ENCODE results near the gene CCL8. TPM values are rescaled to one million over a fixed set of nuclear protein-coding genes. Genes with fewer than 3 reads are reported as not detected.

Gene CCL8
- total RNA-seq, 3 donors from 2014 or later = 0.66 to 2.6 (median 0.88) TPM

DNA sequence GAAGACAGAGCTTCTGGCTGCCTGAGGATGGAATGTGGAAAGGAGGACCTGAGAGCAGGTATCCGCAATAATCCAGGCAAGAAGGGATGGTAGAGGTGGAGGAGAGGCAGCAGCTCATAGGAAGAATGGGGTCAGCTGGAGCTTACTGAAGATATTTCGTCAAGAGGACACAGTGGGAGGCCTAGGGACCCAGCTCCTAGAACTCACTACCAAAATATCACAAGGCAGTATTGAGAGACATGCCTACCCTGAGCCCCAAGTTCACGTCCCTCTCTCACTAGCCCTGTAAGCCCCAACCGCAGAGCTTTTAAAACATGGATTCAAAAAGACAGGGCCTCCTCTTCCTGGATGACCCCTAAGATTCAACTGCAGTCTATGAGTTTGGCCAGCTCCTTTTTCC is 14.2 kb upstream of the CCL8 start:
- H3K4me3 ChIP-seq = no peak overlapping the region
- no peaks in the 10 kb centered on the region for H3K36me3 ChIP-seq
- no peak overlapping the region for H3K27ac ChIP-seq
- no peak for DNase-seq (ENCODE audit: low spot score in 2 of 2)
- intact Hi-C loops (cut with DNase I; ENCODE audit: low total_unique reads) = no loop called here
- TF ChIP-seq POLR2A (IDR thresholded peaks at IDR 0.05) = no peak
- no peak for TF ChIP-seq CTCF (IDR thresholded peaks at IDR 0.05)
- TF ChIP-seq POLR2AphosphoS5 (IDR thresholded peaks at IDR 0.05) = no peak
- peaks cover 0 to 6% of the 10 kb centered on the region in 2 donors for H3K4me1 ChIP-seq
- no peaks in the 10 kb centered on the region for H3K27me3 ChIP-seq
- no peaks in the 10 kb centered on the region for H3K9me3 ChIP-seq

- Histone ChIP-seq H3K4me3 (no peak overlapping the region), H3K4me1 (peaks cover 0 to 6% of the 10 kb centered on the region in 2 donors), H3K36me3 (no peaks in the 10 kb centered on the region), H3K27ac (no peak overlapping the region), H3K27me3 (no peaks in the 10 kb centered on the region), H3K9me3 (no peaks in the 10 kb centered on the region)
- intact Hi-C loops (cut with DNase I; ENCODE audit: low total_unique reads) = no loop called here
- no peak for TF ChIP-seq POLR2AphosphoS5 (IDR thresholded peaks at IDR 0.05)
- TF ChIP-seq CTCF (IDR thresholded peaks at IDR 0.05) = no peak
- TF ChIP-seq POLR2A (IDR thresholded peaks at IDR 0.05) = no peak
- DNase-seq (ENCODE audit: low spot score in 2 of 2) = no peak
Observed at GRCh38 chr17:34305606-34306005, 13.6 kb upstream of the CCL8 start.

DNA sequence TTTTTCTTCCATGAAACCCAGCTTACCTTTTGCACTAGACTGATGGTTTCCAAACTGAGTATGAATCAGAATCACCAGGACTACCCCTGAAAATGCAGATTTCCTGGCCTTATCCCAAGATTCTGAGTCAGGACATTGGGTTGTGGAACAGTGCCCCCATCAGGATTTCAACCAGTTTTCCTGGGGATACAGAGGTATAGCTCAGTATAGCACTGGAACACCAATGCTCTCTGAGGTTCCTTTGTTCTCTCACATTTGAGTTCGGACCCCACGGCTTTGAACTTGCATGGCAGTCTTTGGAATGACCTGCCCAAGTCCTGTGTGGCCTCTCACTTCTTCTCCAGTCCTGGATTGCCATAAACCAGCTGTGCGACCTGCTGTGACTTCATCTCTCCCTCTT is 12.8 kb upstream of the CCL8 start:
- Histone ChIP-seq H3K4me1 (no peaks in the 10 kb centered on the region), H3K27me3 (no peaks in the 10 kb centered on the region), H3K4me3 (no peak overlapping the region), H3K27ac (no peak overlapping the region), H3K9me3 (no peaks in the 10 kb centered on the region), H3K36me3 (no peaks in the 10 kb centered on the region)
- no peak for DNase-seq (ENCODE audit: low spot score in 2 of 2)
- intact Hi-C loops (cut with DNase I; ENCODE audit: low total_unique reads) = no loop called here
- TF ChIP-seq POLR2AphosphoS5 (IDR thresholded peaks at IDR 0.05) = no peak
- no peak for TF ChIP-seq POLR2A (IDR thresholded peaks at IDR 0.05)
- no peak for TF ChIP-seq CTCF (IDR thresholded peaks at IDR 0.05)

GRCh38 chr17:34307110-34307509 is 12.1 kb upstream of the CCL8 start:
- Histone ChIP-seq H3K36me3 (no peaks in the 10 kb centered on the region), H3K4me3 (no peak overlapping the region), H3K27ac (peak overlapping the region in 1 of 2 donors; percentile 48), H3K27me3 (no peaks in the 10 kb centered on the region), H3K9me3 (no peaks in the 10 kb centered on the region), H3K4me1 (no peaks in the 10 kb centered on the region)
- intact Hi-C loops (cut with DNase I; ENCODE audit: low total_unique reads) = no loop called here
- TF ChIP-seq POLR2A (IDR thresholded peaks at IDR 0.05) (no peak), POLR2AphosphoS5 (IDR thresholded peaks at IDR 0.05) (peak in 1 of 3 donors; percentile 15), CTCF (IDR thresholded peaks at IDR 0.05) (no peak)
- DNase-seq (ENCODE audit: low spot score in 2 of 2) = no peak

DNA sequence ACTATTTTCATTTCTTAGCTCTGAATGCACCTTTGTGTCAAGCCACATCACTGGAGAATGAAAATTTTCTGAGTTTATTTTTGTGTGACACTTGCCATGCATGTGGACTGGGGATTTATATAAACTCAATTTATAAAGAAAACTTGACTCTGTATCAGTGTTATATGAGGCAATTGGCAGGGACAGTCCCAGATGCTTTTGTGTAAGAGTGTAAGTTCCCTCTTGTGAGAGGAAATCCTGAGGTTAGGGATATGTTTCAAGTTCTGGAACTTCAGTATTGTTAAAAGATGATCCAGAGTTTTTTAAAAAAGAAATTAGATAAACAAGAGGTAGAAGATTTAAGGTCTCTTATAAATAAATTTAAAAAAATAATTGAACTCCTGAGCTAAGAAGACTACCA is 10.9 kb upstream of the CCL8 start:
- Histone ChIP-seq H3K4me1 (no peaks in the 10 kb centered on the region), H3K27me3 (no peaks in the 10 kb centered on the region), H3K36me3 (no peaks in the 10 kb centered on the region), H3K9me3 (no peaks in the 10 kb centered on the region), H3K4me3 (no peak overlapping the region), H3K27ac (no peak overlapping the region)
- no peak for DNase-seq (ENCODE audit: low spot score in 2 of 2)
- intact Hi-C loops (cut with DNase I; ENCODE audit: low total_unique reads) = no loop called here
- no peak for TF ChIP-seq POLR2AphosphoS5 (IDR thresholded peaks at IDR 0.05)
- TF ChIP-seq CTCF (IDR thresholded peaks at IDR 0.05) = no peak
- no peak for TF ChIP-seq POLR2A (IDR thresholded peaks at IDR 0.05)
